NB4 (cell line): ENCODE results near the gene TGM4.

ENCODE experiments used
- DNase-seq: peaks from one replicate; pipeline ENCODE4 v3.0.0; 2010; ENCODE audit warnings: low read depth
- H3K4me3 ChIP-seq: one replicate; pipeline ENCODE4 v1.5.1; 2011; ENCODE audit warnings: mild to moderate bottlenecking, low read depth, low read length, moderate library complexity
- MAX ChIP-seq: IDR thresholded peaks from 2 replicates; pipeline ENCODE4 v1.6.1; 2011; ENCODE audit warnings: low read depth, low read length
- MYC ChIP-seq: IDR thresholded peaks from 2 replicates; pipeline ENCODE4 v1.6.1; 2011; ENCODE audit warnings: low read depth, low read length
- POLR2A ChIP-seq: IDR thresholded peaks from 2 replicates; pipeline ENCODE4 v1.6.1; 2011; ENCODE audit warnings: mild to moderate bottlenecking; ENCODE audit not compliant: insufficient read length; ENCODE audit errors: extremely low read depth
- TF ChIP-seq, protein P1 (sequence below): IDR thresholded peaks from one replicate; pipeline ENCODE4 v1.5.1; 2012; ENCODE audit warnings: low read depth, low read length

TGM4 gene

DNA sequence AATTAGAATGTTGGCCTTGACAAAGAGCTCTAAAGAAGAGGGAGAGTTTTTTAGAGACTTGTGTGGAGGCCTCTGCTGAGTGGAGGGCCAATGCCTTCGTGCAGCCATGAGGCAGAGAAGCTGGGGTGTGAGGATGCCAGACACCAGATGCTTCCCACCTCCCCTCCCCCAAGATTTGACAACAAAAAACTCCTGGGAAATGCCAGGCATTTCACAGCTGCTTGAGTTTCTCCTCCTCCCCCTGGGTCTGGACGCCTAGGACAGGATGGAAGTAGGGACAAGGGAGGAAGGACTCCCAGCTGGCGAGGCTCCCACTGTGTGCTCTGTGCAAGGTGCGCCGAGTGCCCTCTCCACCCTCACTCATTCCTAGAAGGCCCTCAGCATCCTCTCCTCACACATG lies 20.1 kb downstream of the TGM4 start:
- no peak for DNase-seq
- no peak overlapping the region for H3K4me3 ChIP-seq
- TF ChIP-seq, protein P1, sequence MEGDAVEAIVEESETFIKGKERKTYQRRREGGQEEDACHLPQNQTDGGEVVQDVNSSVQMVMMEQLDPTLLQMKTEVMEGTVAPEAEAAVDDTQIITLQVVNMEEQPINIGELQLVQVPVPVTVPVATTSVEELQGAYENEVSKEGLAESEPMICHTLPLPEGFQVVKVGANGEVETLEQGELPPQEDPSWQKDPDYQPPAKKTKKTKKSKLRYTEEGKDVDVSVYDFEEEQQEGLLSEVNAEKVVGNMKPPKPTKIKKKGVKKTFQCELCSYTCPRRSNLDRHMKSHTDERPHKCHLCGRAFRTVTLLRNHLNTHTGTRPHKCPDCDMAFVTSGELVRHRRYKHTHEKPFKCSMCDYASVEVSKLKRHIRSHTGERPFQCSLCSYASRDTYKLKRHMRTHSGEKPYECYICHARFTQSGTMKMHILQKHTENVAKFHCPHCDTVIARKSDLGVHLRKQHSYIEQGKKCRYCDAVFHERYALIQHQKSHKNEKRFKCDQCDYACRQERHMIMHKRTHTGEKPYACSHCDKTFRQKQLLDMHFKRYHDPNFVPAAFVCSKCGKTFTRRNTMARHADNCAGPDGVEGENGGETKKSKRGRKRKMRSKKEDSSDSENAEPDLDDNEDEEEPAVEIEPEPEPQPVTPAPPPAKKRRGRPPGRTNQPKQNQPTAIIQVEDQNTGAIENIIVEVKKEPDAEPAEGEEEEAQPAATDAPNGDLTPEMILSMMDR = no peak
- no peak for TF ChIP-seq POLR2A
- no peak for TF ChIP-seq MYC
- no peak for TF ChIP-seq MAX

DNA sequence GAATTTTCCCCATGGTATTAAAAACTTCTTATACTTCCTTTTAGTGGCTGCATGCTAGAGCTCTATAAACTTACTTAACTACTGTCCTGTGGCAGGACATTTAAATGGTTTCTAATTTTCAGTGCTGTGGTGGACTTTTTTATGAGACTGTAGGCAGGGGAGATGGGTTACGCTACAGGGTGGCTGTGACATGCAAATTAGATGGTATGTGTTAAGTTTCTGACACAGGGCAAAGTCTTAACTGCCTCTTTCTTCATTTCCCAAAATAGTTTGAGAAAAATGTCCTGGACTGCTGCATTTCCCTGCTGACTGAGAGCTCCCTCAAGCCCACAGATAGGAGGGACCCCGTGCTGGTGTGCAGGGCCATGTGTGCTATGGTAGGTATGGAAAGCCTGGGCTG lies 22.0 kb downstream of the TGM4 start:
- TF ChIP-seq MYC (no peak), POLR2A (no peak), MAX (no peak)
- TF ChIP-seq, protein P1 = no peak
- no peak for DNase-seq

DNA sequence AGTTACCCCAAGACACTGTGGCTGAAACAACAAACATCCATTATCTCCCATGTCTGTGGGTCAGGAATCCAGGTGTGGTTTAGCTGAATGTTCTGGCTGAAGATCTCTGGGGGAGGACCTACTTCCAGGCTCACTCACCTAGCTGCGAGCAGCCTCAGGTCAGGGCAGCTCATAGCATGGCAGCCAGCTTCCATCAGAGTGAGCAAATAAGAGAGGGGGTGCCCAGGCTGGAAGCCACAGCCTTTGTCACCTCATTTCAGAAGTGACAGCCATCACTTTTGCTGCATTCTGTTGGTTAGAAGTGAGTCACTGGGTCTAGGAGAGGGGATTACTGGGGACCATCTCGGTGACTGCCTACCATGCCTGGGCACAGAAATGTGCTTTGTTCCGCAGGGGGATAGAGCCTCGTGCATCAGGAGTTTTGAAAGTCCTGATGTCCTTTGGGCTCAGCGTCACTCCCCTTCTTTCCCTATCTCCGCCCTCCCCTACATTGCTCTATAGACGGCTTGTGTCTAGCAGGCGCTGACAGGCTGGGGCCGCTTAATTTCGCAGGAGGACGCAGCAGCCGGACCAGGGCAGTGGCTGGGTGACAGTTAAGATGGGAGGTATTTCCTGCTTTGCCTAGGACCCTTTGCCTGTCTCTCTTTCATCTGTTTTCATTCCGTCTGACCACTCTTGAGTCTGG lies 25.4 kb downstream of the TGM4 start:
- DNase-seq = no peak
- H3K4me3 ChIP-seq = no peak overlapping the region
- TF ChIP-seq POLR2A (no peak), MYC (no peak), MAX (no peak)
- TF ChIP-seq, protein P1 = no peak

More for the DNA sequence above, 22.0 kb downstream of the TGM4 start:
- no peak overlapping the region for H3K4me3 ChIP-seq

DNA sequence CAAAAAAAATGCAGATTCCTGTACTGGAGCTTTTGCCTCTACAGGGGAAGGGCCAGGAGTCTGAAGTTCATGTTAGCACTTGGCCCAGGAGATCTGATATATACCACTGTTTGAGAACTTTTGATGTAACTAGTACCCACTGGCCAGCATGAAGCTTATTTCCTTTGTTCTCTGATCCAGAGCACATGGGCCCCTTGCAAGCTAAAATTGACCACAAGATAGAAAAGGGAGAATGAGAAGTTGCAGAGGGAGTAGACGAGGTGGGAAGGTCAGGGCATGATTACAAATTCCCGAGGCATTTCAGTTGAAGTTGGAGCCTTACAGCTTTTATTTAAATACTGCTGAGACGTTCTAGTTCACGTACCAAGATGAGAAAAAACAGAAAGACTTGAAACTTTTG lies 28.2 kb downstream of the TGM4 start:
- TF ChIP-seq MAX (no peak; the same call in 1 of the 2 replicates), MYC (no peak)
- TF ChIP-seq, protein P1 = no peak
- no peak overlapping the region for H3K4me3 ChIP-seq
- peak; percentile 17 for DNase-seq

GRCh38 chr3:44903314-44903713 lies 28.9 kb downstream of the TGM4 start:
- no peak for DNase-seq
- H3K4me3 ChIP-seq = no peak overlapping the region
- TF ChIP-seq MAX (no peak), MYC (no peak), POLR2A (no peak)
- TF ChIP-seq, protein P1 = no peak

DNA sequence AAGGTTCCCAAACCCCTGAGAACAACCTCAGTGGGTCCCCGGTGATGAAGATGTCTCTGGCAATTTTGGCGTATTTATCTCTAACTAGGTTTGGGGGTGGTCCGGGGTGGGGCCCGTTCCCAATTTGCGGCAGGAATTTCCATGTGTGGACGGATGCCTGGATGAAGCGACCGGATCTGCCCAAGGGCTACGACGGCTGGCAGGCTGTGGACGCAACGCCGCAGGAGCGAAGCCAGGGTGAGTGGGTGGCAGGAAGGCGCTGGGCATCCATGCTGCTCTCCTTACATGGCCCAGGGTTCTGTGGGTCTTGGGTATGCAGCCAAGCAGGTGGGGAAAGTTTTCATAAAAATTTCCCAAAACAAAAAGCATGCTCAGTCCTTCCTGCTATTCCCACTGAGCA lies 29.3 kb downstream of the TGM4 start:
- TF ChIP-seq, protein P1 = no peak
- TF ChIP-seq MAX (no peak), MYC (no peak), POLR2A (no peak)
- H3K4me3 ChIP-seq = no peak overlapping the region
- DNase-seq = no peak
